ENCODE measurements around the gene TERT.
"Not testable (repeated sequence)": the region's sequence is repeated elsewhere in the genome, so short reads cannot be mapped to it uniquely, and the experiment has no call there.

The TERT gene

GRCh38 chr5:1277781-1278180 is 17.1 kb downstream of the TERT start:
- DNase-seq, result no peak

- no peak for DNase-seq
Measured at GRCh38 chr5:1277331-1277730, 17.5 kb downstream of the TERT start.

- no peak for DNase-seq
Measured at GRCh38 chr5:1276930-1277329, 17.9 kb downstream of the TERT start.

- not testable (repeated sequence) for DNase-seq
Measured at GRCh38 chr5:1275397-1276391, 19.2 kb downstream of the TERT start.

GRCh38 chr5:1274471-1274870 is 20.4 kb downstream of the TERT start:
- DNase-seq, result no peak

GRCh38 chr5:1273745-1274144 is 21.1 kb downstream of the TERT start:
- no peak for DNase-seq

- no peak for DNase-seq
Measured at GRCh38 chr5:1272201-1272600, 22.7 kb downstream of the TERT start.

- no peak for DNase-seq
Measured at GRCh38 chr5:1270933-1271914, 23.6 kb downstream of the TERT start.

- DNase-seq, result no peak
Measured at GRCh38 chr5:1270426-1270825, 24.4 kb downstream of the TERT start.

- no peak for DNase-seq
Measured at GRCh38 chr5:1268666-1269065, 26.2 kb downstream of the TERT start.

GRCh38 chr5:1268056-1268455 is 26.8 kb downstream of the TERT start:
- no peak for DNase-seq

- DNase-seq, result not testable (repeated sequence)
Measured at GRCh38 chr5:1267464-1267863, 27.4 kb downstream of the TERT start.

- no peak for DNase-seq
Measured at GRCh38 chr5:1266791-1267190, 28.1 kb downstream of the TERT start.

GRCh38 chr5:1265461-1266455 is 29.1 kb downstream of the TERT start:
- DNase-seq, result no peak

- DNase-seq, result no peak
Measured at GRCh38 chr5:1265026-1265425, 29.8 kb downstream of the TERT start.

- no peak for DNase-seq
Measured at GRCh38 chr5:1264211-1264610, 30.7 kb downstream of the TERT start.

- DNase-seq, result no peak
Measured at GRCh38 chr5:1262381-1262780, 32.5 kb downstream of the TERT start.

GRCh38 chr5:1261643-1262042 is 33.2 kb downstream of the TERT start:
- no peak for DNase-seq

GRCh38 chr5:1259806-1260480 is 34.9 kb downstream of the TERT start:
- DNase-seq, result no peak

- no peak for DNase-seq
Measured at GRCh38 chr5:1257841-1258240, 37.0 kb downstream of the TERT start.

GRCh38 chr5:1257363-1257762 is 37.5 kb downstream of the TERT start:
- no peak for DNase-seq

- DNase-seq, result no peak
Measured at GRCh38 chr5:1256776-1257175, 38.1 kb downstream of the TERT start.
